H9 (cell line): ENCODE measurements around the gene UNC5C. TPM values are rescaled to one million over a fixed set of nuclear protein-coding genes. Genes with fewer than 3 reads are reported as not detected.

ENCODE experiments used
- DNase-seq: peaks from one replicate; pipeline ENCODE4 v3.0.0-alpha.2; 2017
- H2AFZ ChIP-seq: one replicate; pipeline ENCODE4 v1.6.1; 2013; ENCODE audit warnings: mild to moderate bottlenecking, low read length, control low read depth, moderate library complexity
- H2AK5ac ChIP-seq: 2 replicates; pipeline ENCODE4 v1.6.1; 2013; ENCODE audit warnings: low read length, control low read depth, mixed read lengths; ENCODE audit not compliant: insufficient read length
- H2BK120ac ChIP-seq: one replicate; pipeline ENCODE4 v1.6.1; 2013; ENCODE audit warnings: low read depth, mild to moderate bottlenecking, low read length, control low read depth, inconsistent platforms; ENCODE audit not compliant: poor library complexity, severe bottlenecking
- H2BK12ac ChIP-seq: 2 replicates; pipeline ENCODE4 v1.6.1; 2013; ENCODE audit warnings: low read length, control low read depth, mixed read lengths, low read depth; ENCODE audit not compliant: insufficient read length
- H2BK15ac ChIP-seq: 2 replicates; pipeline ENCODE4 v1.6.1; 2013; ENCODE audit warnings: low read depth, low read length, control low read depth
- H2BK20ac ChIP-seq: one replicate; pipeline ENCODE4 v1.6.1; 2013; ENCODE audit warnings: low read depth, mild to moderate bottlenecking, low read length, control low read depth, inconsistent platforms; ENCODE audit not compliant: poor library complexity, severe bottlenecking
- H2BK5ac ChIP-seq: 2 replicates; pipeline ENCODE4 v1.6.1; 2013; ENCODE audit warnings: low read length, control low read depth, mixed read lengths; ENCODE audit not compliant: insufficient read length
- H3K14ac ChIP-seq: 2 replicates; pipeline ENCODE4 v1.6.1; 2013; ENCODE audit warnings: low read length, control low read depth; ENCODE audit not compliant: insufficient read depth
- H3K18ac ChIP-seq: 2 replicates; pipeline ENCODE4 v1.6.1; 2013; ENCODE audit warnings: low read depth, mild to moderate bottlenecking, mixed read lengths, low read length, control low read depth; ENCODE audit not compliant: insufficient read length
- H3K23ac ChIP-seq: 2 replicates; pipeline ENCODE4 v1.6.1; 2013; ENCODE audit warnings: low read length, control low read depth, mixed read lengths, low read depth; ENCODE audit not compliant: insufficient read length
- H3K23me2 ChIP-seq: 2 replicates; pipeline ENCODE4 v1.6.1; 2013; ENCODE audit warnings: low read depth, mild to moderate bottlenecking, mixed read lengths, low read length, control low read depth; ENCODE audit not compliant: insufficient read length, poor library complexity, severe bottlenecking
- H3K27ac ChIP-seq: 2 replicates; pipeline ENCODE4 v1.5.1; 2013; ENCODE audit warnings: low read length, control low read depth, mixed read lengths, low read depth; ENCODE audit not compliant: insufficient read length
- H3K27me3 ChIP-seq: 2 replicates; pipeline ENCODE4 v1.6.1; 2013; ENCODE audit warnings: low read length, control low read depth, inconsistent platforms; ENCODE audit not compliant: insufficient read depth
- H3K4ac ChIP-seq: 2 replicates; pipeline ENCODE4 v1.6.1; 2013; ENCODE audit warnings: low read depth, mild to moderate bottlenecking, control low read depth, inconsistent platforms, low read length, moderate library complexity
- H3K4me1 ChIP-seq: 2 replicates; pipeline ENCODE4 v1.6.1; 2013; ENCODE audit warnings: low read length, control low read depth, inconsistent platforms; ENCODE audit not compliant: insufficient read depth
- H3K4me2 ChIP-seq: 2 replicates; pipeline ENCODE4 v1.6.1; 2013; ENCODE audit warnings: low read length, control low read depth, mixed read lengths; ENCODE audit not compliant: insufficient read length, insufficient read depth
- H3K56ac ChIP-seq: 2 replicates; pipeline ENCODE4 v1.6.1; 2013; ENCODE audit warnings: low read depth, mild to moderate bottlenecking, mixed read lengths, low read length, control low read depth; ENCODE audit not compliant: insufficient read length
- H3K79me1 ChIP-seq: 2 replicates; pipeline ENCODE4 v1.6.1; 2013; ENCODE audit warnings: low read depth, mild to moderate bottlenecking, moderate library complexity, low read length, control low read depth, inconsistent platforms; ENCODE audit not compliant: insufficient read depth, poor library complexity, severe bottlenecking
- H3K79me2 ChIP-seq: 2 replicates; pipeline ENCODE4 v1.6.1; 2013; ENCODE audit warnings: low read length, control low read depth, inconsistent platforms; ENCODE audit not compliant: insufficient read depth
- H3K9ac ChIP-seq: 2 replicates; pipeline ENCODE4 v1.6.1; 2013; ENCODE audit warnings: low read length, control low read depth, mixed read lengths; ENCODE audit not compliant: insufficient read length; ENCODE audit errors: extremely low read depth
- H3K9me3 ChIP-seq: one replicate; pipeline ENCODE4 v1.6.1; 2013; ENCODE audit warnings: low read depth, low read length, inconsistent platforms; ENCODE audit not compliant: control insufficient read depth
- H3T11ph ChIP-seq: one replicate; pipeline ENCODE4 v1.6.1; 2013; ENCODE audit warnings: mild to moderate bottlenecking, low read length, control low read depth, inconsistent platforms
- H4K20me1 ChIP-seq: one replicate; pipeline ENCODE4 v1.6.1; 2013; ENCODE audit not compliant: control insufficient read depth, insufficient read length, insufficient read depth
- H4K5ac ChIP-seq: 2 replicates; pipeline ENCODE4 v1.6.1; 2013; ENCODE audit warnings: low read depth, mild to moderate bottlenecking, mixed read lengths, low read length, control low read depth; ENCODE audit not compliant: insufficient read length
- H4K8ac ChIP-seq: replicated peaks from 2 replicates; pipeline ENCODE4 v1.6.1; 2013; ENCODE audit warnings: low read length, control low read depth, mixed read lengths, low read depth; ENCODE audit not compliant: insufficient read length
- H4K91ac ChIP-seq: 2 replicates; pipeline ENCODE4 v1.6.1; 2013; ENCODE audit warnings: low read depth, mild to moderate bottlenecking, moderate library complexity, mixed read lengths, low read length, control low read depth; ENCODE audit not compliant: insufficient read length
- H3K27ac Mint-ChIP-seq, 3 experiments: 2 replicates in 2 of 3; 3 replicates in 1 of 3; pipeline ENCODE4 v1.8.0; 2020 to 2021; ENCODE audit warnings: mixed read lengths in 3 of 3, mild to moderate bottlenecking in 1 of 3, moderate library complexity in 1 of 3
- H3K27me3 Mint-ChIP-seq: 2 replicates; pipeline ENCODE4 v1.8.0; 2021; ENCODE audit warnings: low read depth, mild to moderate bottlenecking, moderate library complexity, mixed read lengths
- H3K36me3 Mint-ChIP-seq, 3 experiments: 2 replicates in 2 of 3; 3 replicates in 1 of 3; pipeline ENCODE4 v1.8.0; 2020 to 2021; ENCODE audit warnings: low read depth in 3 of 3, mixed read lengths in 3 of 3; ENCODE audit not compliant: insufficient read depth in 1 of 3
- H3K4me1 Mint-ChIP-seq, 2 experiments: 2 replicates each; pipeline ENCODE4 v1.8.0; 2020; ENCODE audit warnings: mixed read lengths in 2 of 2
- H3K4me3 Mint-ChIP-seq, 2 experiments: 2 replicates in 1 of 2; 3 replicates in 1 of 2; pipeline ENCODE4 v1.8.0; 2020 to 2021; ENCODE audit warnings: mild to moderate bottlenecking in 2 of 2, mixed read lengths in 2 of 2, moderate library complexity in 1 of 2
- H3K9me3 Mint-ChIP-seq, 2 experiments: 2 replicates in 1 of 2; 3 replicates in 1 of 2; pipeline ENCODE4 v1.8.0; 2020; ENCODE audit warnings: mild to moderate bottlenecking in 2 of 2, mixed read lengths in 2 of 2, moderate library complexity in 1 of 2
- WGBS: extraction: QIAGEN DNeasy Blood & Tissue Kit; methylation state at CpG from one replicate; pipeline ENCODE4 v1.1.7; 2013; ENCODE audit warnings: missing lambda C conversion rate, low lambda C conversion rate, mixed read lengths; ENCODE audit not compliant: insufficient read length; ENCODE audit errors: extremely low coverage; 5-methylcytosine and 5-hydroxymethylcytosine counted together
- total RNA-seq: library from RNA; stranded (reverse); gene quantifications from 2 replicates; pipeline ENCODE4 v1.2.1, GENCODE V29; 2021
- TF ChIP-seq, protein P1 (sequence below): fragments of 200-600 bp; sonication (generic); conservative IDR thresholded peaks from 3 replicates; pipeline ENCODE4 v1.8.0; 2021; ENCODE audit warnings: antibody characterized with exemption, mild to moderate bottlenecking

The UNC5C gene
- total RNA-seq, 1 experiment from 2014 or later = not detected

DNA sequence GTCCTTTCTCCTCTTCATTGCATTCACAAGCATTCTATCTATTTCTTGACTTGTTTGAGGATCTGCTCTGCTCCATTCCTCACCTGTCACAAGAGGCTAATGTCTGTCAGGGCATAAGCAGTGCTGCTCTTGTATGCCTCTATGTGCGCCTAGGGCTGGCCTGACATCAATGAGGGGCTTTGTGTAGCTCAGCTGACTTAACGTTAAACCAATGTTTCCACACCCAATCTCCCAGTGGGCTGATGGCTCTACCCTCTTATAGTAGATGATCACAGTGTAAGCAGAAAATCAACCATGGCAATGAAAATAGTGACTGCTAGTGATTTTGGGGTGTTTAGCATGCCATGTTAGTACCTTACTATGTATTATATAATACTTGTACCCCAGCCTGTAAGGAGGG, 139.0 kb downstream of the UNC5C start:
- no peaks in the 10 kb centered on the region for H3K23me2 ChIP-seq
- H3K4me3 Mint-ChIP-seq = no peak overlapping the region
- H3K14ac ChIP-seq = no peak overlapping the region

More for the DNA sequence above, 139.0 kb downstream of the UNC5C start:
- no peak overlapping the region for H3K23ac ChIP-seq
- H4K91ac ChIP-seq = no peak overlapping the region
- H3K27me3 ChIP-seq = no peaks in the 10 kb centered on the region
- H2BK5ac ChIP-seq = no peak overlapping the region
- no peak overlapping the region for H3K4me2 ChIP-seq
- WGBS = no CpG with 5 or more reads among the region's 2 CpGs
- Mint-ChIP-seq H3K27me3 (peaks cover 10% of the 10 kb centered on the region), H3K4me1 (peaks cover 4% of the 10 kb centered on the region in 2 experiments; a peak in 3 of 4 replicates), H3K9me3 (no peaks in the 10 kb centered on the region), H3K36me3 (no peaks in the 10 kb centered on the region), H3K27ac (no peak overlapping the region)
- H3K4ac ChIP-seq = no peak overlapping the region
- no peak overlapping the region for H3T11ph ChIP-seq
- no peaks in the 10 kb centered on the region for H3K79me1 ChIP-seq
- TF ChIP-seq, protein P1, sequence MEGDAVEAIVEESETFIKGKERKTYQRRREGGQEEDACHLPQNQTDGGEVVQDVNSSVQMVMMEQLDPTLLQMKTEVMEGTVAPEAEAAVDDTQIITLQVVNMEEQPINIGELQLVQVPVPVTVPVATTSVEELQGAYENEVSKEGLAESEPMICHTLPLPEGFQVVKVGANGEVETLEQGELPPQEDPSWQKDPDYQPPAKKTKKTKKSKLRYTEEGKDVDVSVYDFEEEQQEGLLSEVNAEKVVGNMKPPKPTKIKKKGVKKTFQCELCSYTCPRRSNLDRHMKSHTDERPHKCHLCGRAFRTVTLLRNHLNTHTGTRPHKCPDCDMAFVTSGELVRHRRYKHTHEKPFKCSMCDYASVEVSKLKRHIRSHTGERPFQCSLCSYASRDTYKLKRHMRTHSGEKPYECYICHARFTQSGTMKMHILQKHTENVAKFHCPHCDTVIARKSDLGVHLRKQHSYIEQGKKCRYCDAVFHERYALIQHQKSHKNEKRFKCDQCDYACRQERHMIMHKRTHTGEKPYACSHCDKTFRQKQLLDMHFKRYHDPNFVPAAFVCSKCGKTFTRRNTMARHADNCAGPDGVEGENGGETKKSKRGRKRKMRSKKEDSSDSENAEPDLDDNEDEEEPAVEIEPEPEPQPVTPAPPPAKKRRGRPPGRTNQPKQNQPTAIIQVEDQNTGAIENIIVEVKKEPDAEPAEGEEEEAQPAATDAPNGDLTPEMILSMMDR = no peak
- no peak overlapping the region for H4K5ac ChIP-seq
- H2BK12ac ChIP-seq = no peak overlapping the region
- no peak overlapping the region for H2AFZ ChIP-seq
- H4K20me1 ChIP-seq = no peaks in the 10 kb centered on the region
- no peak overlapping the region for H2BK20ac ChIP-seq
- no peak overlapping the region for H2BK120ac ChIP-seq
- no peak overlapping the region for H2BK15ac ChIP-seq
- no peak overlapping the region for H3K56ac ChIP-seq
- H3K18ac ChIP-seq = no peak overlapping the region
- no peak for DNase-seq
- H3K9ac ChIP-seq = no peak overlapping the region
- no peak overlapping the region for H2AK5ac ChIP-seq
- no peak overlapping the region for H4K8ac ChIP-seq
- no peaks in the 10 kb centered on the region for H3K4me1 ChIP-seq
- no peaks in the 10 kb centered on the region for H3K79me2 ChIP-seq
- no peaks in the 10 kb centered on the region for H3K9me3 ChIP-seq
- no peak overlapping the region for H3K27ac ChIP-seq
